Measurements from ENCODE around the gene FAM50B.
A peak's percentile ranks its signal among the peaks of the same experiment; 100 is the strongest.

FAM50B gene

GRCh38 chr6:3875486-3875885, 26.3 kb downstream of the FAM50B start:
- DNase-seq: no peak

GRCh38 chr6:3876101-3876500, 26.9 kb downstream of the FAM50B start:
- DNase-seq: no peak

DNA sequence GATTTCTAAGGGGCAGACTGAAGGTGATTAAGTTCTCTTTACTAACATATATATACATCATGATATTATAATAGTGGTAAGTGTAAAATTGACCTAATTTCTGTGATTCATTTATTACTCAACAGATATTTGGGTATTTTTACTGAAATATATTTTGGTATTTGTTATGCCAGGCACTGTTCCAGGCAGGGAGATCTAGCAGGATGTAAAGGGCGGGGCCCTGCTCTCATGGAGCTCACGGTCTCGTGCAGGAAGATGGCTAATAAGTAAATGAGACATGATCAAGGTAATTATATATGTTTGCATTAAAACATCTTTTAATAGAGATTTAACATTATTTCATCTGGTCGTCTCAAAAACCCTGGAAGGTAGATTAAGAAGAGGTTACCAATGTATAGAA, 27.7 kb downstream of the FAM50B start:
- DNase-seq: no peak

- no peak for DNase-seq
Measured at GRCh38 chr6:3878048-3878666, 29.0 kb downstream of the FAM50B start.

DNA sequence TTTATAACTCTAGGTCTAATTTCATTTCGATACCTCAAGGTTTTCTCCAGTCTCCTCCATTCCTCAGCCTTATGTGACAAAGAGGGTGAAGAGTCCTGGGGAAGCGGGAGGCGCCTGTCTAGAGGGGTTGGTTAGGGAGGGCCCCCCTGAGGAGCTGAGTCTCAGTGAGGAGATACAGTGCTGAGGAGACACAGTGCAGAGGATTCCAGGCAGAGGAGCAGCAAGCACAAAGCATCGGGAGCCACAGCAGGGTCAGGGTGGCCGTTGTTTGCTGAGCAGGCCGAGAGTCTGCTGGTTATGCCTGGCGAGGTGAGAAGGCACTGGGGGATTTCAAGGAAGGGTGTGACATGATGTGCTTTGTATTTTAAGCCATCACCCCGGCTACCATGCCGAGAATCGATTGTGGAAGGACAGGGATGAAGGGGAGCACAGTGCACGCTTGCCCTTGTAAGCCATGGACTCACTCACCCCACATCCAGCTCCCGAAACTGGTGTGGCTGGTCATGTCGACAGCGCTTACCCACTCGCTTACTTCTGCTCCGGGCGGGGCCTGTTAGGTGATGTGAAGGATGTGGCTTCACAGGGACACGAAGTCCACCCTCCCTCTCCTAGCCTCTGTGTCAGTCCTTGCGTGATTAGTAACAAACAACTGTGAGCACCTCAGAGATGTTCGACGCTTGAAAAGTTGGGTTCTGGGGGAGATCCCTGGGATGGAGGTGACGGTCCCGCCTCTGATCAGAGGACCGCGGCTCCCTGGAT, 30.2 kb downstream of the FAM50B start:
- DNase-seq: no peak

DNA sequence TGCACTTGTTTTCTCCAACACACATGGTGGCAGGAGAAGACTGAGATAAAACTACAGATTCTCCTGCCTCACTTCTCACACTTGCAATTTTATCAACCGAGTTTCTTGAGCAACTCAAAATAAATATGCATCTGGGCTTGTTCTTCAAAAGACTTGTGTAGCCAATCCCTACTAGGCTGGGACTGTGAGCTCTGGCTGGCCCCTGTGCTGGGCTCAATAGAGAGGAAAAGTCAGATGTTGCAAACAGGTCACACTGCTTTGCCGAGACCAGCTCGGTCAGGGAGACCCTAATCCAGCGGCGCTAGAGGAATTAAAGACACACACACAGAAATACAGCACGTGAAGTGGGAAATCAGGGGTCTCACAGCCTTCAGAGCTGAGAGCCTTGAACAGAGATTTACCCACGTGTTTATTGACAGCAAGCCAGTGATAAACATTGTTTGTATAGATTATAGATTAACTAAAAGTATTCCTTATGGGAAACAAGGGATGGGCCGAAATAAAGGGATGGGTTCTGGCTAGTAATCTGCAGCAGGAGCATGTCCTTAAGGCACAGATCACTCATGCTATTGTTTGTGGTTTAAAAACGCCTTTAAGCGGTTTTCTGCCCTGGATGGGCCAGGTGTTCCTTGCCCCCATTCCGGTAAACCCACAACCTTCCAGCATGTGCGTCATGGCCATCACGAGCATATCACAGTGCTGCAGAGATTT, 32.7 kb downstream of the FAM50B start:
- DNase-seq: no peak

DNA sequence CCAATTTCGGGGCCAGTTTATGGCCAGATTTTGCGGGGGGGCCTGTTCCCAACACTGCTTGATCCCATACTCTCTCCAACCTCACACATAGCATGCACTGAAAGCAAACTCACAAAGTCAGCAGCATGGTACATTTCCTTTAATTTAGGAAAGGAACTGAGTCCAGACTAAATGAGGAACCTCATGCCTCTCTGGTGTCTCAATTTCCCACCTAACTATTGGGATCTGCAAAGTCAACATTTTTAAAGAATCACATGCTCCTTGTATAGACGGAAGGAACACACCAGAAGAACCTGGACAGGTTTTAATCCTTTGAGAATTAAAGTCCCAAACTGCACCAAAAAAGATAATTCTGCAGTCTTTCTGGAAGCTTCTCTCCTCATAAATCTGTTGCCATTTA, 33.3 kb downstream of the FAM50B start:
- DNase-seq: no peak

- DNase-seq: peak; percentile 63
Measured at GRCh38 chr6:3882866-3883265, 33.7 kb downstream of the FAM50B start.

- DNase-seq: peak; percentile 76
Measured at GRCh38 chr6:3884007-3884745, 35.0 kb downstream of the FAM50B start.

DNA sequence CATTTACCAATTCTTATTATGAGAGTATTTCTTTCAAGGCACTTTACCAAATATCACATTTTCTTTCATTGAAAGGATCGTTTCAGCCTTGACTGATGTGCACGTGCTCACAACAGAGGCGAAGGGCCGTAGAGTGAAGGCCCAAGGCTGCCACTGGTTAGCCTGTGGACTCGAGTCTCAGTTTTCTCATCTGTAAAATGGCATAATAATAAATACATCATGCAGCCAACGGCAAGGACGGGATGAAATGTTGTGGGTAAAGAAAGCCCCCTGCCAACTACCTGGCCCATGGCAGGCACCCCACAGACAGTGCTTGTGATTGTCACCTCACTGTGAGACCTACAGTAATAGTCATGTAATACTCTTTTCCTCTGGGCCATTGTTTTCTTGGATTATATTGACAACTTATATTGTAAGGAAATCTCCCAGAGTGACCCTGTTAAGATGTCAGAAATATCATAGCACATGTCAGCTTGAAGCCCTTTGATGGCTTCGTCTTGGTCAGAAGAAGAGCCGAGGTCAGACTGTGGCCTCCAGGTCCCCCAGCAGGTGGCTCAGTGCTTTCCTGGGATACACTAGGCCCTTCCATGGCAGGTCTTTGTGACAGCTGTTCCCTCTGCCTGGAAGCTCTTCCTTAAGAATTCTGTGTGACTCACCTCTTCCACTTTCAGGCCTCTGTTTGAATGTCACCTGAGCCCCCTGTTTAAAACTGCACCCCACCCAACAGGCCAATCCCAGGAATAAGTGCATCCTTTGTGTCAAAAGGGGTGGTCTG, 36.3 kb downstream of the FAM50B start:
- DNase-seq: no peak

- no peak for DNase-seq
Measured at GRCh38 chr6:3887150-3887700, 38.1 kb downstream of the FAM50B start.

- DNase-seq: no peak
Measured at GRCh38 chr6:3888153-3888957, 39.2 kb downstream of the FAM50B start.

DNA sequence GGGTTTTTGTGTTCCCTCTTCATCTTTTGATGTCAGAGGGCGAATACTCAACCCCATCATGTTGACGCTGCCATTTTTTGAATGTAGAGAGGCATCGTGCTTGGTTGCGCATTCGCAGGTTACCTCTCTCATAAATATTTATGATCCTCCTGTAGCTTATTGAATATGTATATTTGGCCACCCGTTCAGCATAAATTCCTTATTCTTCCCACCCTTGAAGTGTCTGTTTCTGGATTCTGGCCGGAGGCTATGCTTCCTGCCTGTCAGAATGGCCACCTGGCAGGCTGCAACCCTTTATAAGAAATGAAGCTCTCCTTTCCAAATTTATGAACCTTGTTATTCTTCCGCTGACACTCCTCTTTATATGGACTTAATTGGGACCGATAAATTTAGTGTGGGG, 40.9 kb downstream of the FAM50B start:
- DNase-seq: no peak

GRCh38 chr6:3891883-3892282, 42.7 kb downstream of the FAM50B start:
- DNase-seq: no peak

GRCh38 chr6:3892603-3893002, 43.4 kb downstream of the FAM50B start:
- DNase-seq: no peak

GRCh38 chr6:3893487-3893886, 44.3 kb downstream of the FAM50B start:
- no peak for DNase-seq

DNA sequence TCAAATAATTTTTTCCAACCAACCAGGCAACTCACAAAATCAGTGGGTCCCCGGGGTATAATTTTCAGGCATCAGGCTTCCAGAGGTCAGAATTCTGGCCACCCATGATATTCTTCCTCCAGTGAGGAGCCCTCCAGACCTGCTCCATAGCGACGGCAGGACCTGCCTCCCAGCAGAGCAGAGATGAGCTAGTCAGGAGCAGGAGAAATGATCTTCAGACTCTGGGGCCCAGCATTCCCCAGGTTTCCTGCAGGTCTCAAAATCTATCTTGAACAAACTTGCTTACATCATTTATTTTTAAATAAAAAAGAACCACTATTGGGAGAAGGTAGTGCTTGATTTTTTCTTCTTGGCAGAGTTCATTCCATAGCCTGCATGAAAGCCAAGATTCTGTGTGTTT, 44.7 kb downstream of the FAM50B start:
- DNase-seq: no peak

DNA sequence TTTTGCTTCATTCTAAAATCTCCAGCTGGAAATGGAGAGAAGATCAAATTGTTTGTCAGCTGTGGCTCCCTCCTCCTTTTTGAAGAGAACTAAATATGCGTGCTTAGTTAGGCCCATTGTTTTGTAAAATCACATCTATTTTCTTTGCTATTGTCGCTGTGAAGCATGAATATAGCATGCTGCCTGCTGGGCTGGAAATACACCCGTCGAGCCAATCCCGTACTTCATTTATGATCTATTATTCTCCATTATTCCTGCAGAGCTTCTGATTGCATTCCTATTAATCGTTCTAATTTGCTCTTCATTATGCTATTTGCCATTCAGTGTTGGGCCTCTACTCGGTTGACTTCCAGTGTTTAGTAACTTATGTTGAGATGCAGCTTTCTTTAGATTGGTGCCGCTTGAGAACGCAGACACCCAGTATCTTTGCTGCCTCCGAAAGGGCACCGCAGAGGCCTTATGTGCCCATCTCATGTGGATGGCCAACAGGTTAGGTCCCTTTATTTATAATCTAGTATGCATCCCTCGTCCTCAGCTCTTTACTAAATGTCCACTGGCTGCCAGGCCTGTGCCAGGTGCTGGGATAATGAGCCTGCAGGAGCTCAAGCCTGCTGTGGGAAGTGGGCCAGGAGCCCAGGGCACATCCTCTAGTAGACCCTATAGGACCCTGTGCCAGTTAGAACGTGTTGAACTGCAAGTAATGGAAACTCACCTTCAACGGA, 45.6 kb downstream of the FAM50B start:
- no peak for DNase-seq

DNA sequence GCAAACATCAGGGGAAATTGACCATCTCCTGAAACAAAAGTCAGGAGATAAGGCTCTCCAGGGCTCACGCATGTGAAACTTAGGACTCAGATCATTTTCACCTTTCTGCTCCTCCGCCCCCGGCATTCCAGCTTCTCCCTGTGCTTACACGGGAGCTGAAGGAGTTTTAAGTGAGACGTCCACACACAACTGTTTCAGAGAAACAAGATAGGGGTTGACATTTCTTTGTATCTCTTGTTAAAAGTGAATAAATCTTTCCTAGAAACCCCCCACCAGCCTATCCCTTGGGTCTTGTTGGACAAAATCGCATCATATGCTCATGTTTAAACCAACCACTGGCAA, 46.1 kb downstream of the FAM50B start:
- DNase-seq: no peak

DNA sequence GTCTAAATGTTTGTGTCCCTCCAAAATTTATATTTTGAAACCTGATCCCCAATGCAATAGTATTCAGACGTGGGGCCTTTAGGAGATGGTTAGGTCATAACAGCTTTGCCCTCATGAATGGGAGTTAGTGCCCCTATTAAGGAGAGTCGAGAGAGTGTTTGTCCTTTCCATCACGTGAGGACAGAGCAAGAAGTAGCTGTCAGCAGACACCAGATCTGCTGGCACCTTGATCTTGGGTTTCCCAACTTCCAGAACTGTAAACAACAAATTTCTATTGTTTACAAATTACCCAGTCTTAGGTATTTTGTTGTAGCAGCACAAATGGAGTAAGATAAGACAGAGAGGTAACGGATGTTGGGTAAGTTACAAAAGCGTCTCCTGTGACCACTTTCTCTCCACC, 46.6 kb downstream of the FAM50B start:
- no peak for DNase-seq
